GM12801 (cell line): Measurements from ENCODE around the gene TMEM106C.

ENCODE experiments used
- TF ChIP-seq, protein P1 (sequence below): IDR thresholded peaks from one replicate; pipeline ENCODE4 v1.5.1; 2011; ENCODE audit warnings: control low read depth; ENCODE audit not compliant: insufficient read length; ENCODE audit errors: extremely low read depth

Gene TMEM106C

GRCh38 chr12:48015954-48016353 lies 52.6 kb downstream of the TMEM106C start:
- TF ChIP-seq, protein P1, sequence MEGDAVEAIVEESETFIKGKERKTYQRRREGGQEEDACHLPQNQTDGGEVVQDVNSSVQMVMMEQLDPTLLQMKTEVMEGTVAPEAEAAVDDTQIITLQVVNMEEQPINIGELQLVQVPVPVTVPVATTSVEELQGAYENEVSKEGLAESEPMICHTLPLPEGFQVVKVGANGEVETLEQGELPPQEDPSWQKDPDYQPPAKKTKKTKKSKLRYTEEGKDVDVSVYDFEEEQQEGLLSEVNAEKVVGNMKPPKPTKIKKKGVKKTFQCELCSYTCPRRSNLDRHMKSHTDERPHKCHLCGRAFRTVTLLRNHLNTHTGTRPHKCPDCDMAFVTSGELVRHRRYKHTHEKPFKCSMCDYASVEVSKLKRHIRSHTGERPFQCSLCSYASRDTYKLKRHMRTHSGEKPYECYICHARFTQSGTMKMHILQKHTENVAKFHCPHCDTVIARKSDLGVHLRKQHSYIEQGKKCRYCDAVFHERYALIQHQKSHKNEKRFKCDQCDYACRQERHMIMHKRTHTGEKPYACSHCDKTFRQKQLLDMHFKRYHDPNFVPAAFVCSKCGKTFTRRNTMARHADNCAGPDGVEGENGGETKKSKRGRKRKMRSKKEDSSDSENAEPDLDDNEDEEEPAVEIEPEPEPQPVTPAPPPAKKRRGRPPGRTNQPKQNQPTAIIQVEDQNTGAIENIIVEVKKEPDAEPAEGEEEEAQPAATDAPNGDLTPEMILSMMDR = no peak

- TF ChIP-seq, protein P1 = no peak
Measured at GRCh38 chr12:48016373-48017020, 53.1 kb downstream of the TMEM106C start.

DNA sequence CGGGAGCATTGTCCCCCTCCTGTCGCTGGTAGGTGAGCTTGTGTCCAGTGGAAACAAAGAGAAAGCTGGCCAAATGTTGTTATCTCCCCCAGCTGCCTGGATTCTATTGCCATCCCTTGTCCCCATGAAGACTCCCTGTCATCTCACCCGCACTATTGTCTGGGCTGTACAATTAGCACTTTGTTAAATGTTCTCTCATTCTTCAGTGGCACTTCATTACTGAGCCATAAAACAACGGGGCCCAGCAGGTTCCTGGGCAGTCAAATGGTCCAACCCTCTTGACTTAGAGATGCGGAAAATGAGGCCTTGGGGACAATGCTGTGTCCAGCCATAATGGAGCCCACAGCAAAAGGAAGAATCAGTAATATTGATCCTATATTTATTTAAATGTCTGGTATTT lies 54.1 kb downstream of the TMEM106C start:
- TF ChIP-seq, protein P1 = no peak

DNA sequence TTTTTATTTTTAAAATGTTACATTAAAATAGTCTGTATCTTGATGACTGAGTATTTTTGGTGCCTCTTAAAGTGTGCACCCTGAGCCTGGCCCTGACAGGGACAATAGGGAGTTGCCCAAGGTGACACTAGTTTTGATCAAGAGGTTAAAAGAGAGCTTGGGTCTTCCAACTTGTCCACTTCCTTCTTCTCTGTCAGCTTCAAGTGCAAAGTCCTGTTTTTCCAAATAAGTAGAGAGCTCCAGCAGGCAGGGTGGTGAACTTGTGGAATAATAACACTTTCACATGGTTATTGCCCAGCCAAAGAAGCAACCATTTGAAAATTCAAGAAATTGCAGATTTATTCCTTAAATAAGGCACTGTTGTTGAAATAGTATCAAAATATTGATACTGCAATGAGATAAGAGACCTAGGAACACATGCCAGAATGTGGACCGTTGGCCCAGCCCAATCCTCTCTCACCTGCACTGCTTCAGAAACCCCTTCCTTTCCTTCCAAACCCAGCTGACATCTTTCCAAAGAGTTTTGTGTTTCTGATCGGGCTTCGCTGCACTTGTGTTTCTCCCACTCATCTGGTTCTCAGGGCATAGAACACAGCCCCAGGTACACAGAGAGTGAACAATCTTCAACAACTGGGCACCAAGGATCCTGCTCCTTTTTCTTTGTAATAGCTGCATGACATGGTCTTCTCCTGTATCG lies 54.7 kb downstream of the TMEM106C start:
- TF ChIP-seq, protein P1 = no peak
